NCI-H774 (cell line): ENCODE measurements around the gene GALNT18.

ENCODE experiments used
- DNase-seq: peaks from one replicate; lab custom pipeline; 2025; lab: John Stamatoyannopoulos, UW

The GALNT18 gene

DNA sequence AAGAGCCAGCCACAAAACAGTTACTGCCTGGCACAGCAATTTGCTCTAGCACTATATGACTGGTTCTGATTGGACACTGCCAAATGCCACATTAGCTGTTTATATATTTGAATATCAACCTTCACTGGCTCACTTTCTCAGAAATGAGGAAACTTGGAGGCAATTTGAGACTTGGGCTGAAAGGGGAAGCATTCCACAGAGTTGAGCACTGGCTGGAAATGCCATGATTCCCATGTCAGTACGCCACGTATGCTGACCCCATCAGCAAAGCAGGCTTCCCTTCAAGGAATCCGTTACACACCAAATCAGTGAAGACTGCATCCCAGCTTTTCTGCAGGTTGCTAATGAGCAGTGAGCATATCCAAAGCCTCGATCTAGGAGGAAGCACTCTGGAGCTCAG, 34.7 kb downstream of the GALNT18 start:
- DNase-seq, result no peak

DNA sequence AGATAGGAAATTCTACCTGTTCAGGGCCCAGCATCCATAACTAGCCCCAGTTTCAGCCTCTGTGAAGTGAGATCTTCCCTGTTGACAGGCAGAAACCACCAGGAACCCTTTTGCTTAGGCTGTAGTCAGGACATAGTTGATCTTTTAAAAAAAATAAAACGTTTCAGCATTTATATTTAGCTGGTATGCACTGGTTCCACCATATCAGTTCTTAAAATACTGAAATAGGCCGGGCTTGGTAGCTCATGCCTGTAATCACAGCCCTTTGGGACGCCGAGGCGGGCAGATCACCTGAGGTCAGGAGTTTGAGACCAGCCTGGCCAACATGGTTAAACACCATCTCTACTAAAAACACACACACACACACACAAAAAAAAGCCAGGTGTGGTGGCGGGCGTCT, 35.3 kb downstream of the GALNT18 start:
- no peak for DNase-seq

DNA sequence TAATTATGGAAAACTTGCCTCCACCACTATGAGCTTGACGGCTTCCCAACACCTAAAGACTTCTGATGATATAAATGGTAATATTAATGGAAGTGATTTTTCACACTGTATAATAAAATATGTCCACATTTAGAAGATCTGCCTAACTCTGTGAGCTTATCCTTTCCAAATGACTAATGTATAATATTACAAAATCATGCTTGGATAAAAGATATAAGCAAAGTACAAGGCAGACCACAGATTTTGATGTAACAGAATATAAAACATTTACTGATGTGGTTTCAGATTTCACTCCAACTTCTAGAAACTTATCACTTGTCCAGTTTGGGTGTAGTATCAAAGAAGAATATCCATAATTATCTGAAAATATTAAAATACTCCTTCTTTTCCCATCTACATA, 36.9 kb downstream of the GALNT18 start:
- no peak for DNase-seq

DNA sequence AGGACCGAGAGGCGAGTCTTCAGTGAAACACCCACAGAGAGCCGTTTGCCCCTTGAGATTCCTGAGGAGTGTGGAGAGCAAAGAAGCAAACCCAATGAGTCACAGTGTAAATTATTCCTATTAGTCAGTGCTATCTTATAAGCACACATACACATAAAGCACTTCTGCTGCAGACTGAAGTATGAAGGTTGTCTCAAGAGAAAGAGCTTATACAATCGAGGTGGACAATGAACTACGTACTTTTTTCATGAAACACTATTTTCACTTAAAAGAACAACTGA, 37.3 kb downstream of the GALNT18 start:
- DNase-seq, result no peak

GRCh38 chr11:11583801-11584529, 37.8 kb downstream of the GALNT18 start:
- DNase-seq, result no peak

DNA sequence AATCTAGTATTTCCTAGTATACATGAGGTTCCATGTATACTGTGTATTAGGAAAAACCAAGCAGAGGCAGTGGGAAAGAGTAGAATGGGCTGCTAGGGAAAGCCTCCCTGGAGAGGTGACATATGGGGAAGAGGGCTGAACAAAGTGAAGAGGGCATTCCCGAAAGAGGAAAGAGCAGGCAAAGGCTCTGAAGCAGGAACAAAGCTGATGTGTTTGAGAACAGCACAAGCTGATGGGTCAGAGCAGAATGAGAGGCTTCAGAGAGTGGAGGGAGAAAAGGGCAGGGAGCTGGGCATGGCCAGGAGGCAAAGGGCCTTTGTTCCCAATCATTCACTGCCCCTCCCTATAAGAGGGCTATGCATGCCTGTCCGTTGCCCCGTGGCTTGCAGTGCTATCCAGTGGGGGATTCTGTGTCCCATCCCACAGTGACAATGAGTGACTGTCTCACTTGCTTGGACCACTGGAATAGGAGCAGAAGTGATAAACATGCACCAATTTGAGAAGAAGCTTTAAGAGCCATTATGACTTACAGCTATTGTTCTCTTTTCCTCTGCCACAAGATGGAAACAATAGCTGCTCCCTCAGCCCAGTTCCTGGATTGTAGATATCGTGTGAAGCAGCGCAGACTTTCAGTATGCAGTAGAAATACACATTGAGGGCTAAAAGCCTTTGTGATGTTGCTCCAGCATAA, 39.6 kb downstream of the GALNT18 start:
- DNase-seq, result no peak

- no peak for DNase-seq
Measured at GRCh38 chr11:11581481-11581880, 40.3 kb downstream of the GALNT18 start.

DNA sequence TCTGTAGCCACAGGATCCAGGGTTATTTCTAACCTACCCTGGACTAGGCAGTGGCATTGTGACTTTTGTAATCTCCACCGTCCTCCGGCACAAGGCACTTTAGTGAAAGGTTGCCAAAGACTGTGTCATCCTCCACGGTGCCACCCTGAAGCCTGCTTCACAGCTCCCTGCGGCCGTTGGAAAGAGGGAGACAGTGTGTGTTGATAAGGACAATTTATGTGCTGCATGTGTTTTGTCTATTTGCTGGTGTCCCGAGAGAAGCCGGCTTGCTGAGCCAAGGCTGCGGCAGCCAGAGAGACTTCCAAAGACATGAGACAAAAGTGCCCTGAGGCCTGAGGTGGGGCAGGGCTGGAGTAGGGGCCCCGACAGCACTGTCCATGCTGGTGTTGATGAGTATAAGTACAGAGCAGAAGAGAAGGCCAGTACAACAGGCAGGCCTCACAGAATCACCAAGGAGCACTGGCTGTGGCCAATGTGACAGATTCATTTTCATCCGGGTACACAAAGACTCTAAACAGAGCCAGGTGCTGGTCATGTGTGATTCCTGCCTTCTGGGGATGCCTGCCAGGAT, 40.9 kb downstream of the GALNT18 start:
- peak; percentile 19 for DNase-seq

GRCh38 chr11:11580012-11580411, 41.8 kb downstream of the GALNT18 start:
- no peak for DNase-seq

DNA sequence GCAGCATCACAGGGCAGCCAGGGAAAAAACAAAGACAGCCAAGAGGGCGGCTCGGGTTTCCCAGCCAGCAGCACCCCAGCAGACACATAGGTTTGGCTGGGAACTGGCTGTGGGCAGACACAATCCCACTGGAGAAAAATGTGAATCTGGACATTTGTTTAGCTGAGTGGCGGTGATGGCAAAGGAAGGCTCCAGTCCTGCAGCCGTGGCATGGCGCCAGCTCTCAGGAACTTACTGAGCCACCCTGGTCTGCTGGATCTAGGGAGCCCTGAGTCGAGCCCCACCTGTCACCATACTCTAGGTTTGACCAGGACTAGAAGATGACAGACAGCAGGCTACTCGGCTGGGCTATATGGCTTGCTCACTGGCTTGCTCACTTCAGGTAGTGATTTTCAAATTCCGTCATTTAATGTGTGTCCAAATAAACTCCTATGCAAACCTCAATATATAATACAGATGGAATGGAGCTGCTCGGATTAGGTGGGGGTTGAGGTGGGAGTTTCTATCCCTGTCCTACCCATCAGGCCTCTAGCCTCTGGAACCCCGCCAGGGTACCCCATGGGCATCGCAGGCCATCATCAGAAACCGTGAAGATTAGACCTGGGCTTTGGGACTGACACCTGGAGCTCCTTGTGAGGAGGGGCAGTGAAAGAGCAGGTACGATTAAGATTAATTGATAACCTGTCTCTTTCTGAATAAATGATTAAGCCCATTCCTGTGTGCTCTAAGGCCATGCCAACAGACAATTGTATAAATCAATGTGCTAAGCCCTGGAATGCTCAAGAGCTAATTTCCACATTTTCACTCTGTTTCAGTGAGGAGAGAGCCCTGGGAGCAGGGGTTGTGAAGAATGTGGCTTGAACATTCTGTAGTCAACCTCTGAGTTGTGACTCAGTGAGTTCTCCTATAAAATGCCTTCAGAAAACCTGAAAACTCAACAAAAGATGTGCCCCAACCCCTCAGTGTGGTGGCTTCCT, 42.5 kb downstream of the GALNT18 start:
- DNase-seq, result no peak

DNA sequence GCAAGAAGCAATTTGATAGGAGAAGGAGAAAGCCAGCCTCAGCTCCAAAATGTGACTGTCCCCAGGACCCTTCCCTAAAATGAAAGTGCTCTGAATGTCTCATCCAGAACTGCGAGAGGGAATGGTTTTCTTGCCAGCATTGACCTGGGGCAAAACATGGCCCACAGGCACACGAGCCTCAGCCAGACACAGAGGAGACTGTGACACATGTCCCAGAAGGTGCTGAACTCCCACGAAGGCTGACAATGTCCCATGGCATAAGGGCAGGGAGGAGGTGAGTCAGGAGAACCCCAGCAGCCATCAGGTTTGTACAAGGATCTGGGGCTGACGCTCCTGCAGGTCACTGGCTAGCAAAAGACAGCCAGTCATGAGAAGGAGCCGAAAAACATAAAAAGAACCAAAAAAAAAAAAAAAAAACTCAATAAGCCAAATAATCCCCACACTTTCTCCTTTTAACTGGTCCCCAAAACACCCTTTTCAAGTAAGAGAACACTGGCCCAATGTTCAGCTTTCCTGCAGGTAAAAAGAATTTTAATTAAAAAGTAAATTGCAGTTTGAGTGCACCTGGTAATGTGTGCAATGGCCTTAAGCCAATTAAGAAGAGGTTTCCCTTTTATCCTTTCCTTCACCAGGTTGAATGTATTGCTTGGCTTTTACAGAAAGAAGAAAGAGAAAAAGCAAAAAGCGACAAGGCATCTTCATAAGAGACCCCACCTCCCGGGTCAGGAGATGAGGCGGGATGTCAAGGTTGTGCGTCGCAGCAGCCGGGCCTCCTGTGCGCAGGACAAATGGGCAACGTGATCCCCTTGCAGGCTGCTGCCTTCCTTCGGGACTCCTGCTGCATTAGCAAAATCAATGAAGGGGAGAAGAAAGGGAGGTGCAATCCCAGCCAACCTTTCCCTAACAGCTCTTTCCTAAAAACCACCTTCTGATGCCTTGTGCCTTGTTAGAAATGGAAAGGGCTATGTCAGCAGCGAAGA, 43.6 kb downstream of the GALNT18 start:
- DNase-seq, result peak; percentile 41

- no peak for DNase-seq
Measured at GRCh38 chr11:11577251-11577855, 44.5 kb downstream of the GALNT18 start.

DNA sequence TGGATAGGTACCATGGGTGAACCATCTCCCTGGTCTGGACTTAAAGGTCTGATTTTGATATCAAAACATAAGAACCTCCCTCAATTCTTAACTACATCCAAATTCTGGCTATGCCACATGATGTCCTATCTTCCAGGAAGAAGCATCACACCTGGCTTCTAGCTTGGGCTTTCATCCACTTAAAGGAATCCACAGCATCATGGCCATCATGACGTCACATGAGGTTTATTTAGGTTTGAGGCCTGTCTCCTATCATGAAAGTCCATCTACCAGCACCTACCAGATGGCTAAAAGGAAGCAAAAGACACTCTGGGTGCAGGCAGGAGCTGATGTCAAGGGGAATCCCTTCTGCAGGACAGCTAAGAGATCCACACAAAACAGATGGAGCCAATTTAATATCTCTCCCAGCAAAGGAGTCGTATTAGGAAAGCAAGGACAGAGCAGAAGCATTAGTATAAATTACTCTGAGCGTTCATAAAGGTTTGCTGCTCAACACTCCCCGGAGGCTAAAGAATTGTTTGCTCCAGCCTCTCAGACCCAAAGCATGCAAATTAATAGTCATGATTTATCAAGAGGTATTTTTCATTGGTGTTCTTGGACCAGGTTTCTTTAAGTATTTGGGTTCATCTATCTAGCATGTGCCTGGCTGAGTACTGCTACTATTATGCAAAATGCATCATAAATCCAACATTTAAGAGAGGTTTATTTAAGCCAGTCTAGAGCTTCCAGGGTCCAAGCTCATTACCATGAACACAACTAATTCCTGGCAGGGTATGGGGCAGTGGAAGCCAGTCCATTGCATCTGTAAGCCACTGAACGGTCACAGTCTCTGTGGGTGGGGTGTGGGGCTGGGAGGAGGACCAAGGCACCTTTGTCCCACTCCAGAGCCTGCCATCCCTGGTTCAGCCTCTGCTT, 47.2 kb downstream of the GALNT18 start:
- DNase-seq, result no peak

DNA sequence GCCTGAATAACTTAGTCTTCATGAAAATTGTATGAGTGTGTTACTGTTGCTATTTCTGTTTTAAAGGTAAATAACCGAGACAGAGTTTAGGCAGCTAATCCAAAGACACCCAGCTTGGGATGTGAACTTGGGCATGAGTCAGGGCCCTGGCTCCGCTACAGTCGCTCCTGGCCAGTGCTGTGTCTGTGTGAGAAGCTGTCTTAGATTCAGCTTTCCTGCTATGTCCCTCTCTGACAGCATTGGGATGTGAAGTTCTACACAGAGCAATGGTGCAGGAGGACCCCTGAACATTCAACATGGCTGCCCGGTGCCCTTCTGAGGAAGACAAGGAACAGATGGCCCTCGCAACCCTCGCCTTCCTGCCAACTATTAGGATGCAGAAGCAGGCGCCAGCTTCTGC, 49.4 kb downstream of the GALNT18 start:
- DNase-seq, result no peak

DNA sequence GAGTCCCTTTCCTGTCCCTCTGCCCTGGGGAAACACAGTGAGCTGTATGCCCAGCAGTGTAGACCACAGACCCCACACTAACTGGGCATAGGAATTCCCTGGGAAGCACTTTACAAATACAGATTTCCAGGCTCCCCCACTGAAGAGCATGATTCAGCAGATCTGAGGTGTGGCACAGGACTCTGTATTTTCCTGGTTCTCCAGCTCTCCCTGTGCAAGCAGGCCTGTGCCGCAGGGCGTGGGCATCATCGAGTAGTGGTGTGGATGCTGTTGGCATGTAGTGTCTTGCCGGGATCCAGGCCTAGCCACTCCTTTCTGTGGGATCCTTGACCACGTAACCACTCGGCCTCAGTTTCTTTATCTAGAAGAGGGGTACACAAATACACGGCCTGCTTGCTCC, 49.9 kb downstream of the GALNT18 start:
- no peak for DNase-seq

DNA sequence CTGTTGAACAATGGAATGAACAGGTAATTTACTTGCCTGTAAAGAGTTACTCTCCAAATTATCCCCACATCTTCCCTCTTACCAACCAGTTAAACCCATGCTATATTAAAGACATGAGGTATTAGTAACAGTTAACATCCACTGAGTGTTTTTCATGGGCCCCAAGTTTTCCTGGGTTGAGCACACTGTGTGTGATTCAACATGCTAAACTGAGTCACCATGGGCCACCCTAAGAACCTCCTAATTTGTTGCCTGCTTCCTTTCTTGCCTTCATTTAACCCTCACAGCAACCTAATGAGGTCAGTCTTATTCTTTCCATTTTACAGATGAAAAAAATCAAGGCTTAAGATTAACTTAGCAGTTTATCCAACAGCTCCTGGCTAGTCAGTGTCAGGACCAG, 51.0 kb downstream of the GALNT18 start:
- DNase-seq, result no peak

- no peak for DNase-seq
Measured at GRCh38 chr11:11569936-11570491, 51.8 kb downstream of the GALNT18 start.

DNA sequence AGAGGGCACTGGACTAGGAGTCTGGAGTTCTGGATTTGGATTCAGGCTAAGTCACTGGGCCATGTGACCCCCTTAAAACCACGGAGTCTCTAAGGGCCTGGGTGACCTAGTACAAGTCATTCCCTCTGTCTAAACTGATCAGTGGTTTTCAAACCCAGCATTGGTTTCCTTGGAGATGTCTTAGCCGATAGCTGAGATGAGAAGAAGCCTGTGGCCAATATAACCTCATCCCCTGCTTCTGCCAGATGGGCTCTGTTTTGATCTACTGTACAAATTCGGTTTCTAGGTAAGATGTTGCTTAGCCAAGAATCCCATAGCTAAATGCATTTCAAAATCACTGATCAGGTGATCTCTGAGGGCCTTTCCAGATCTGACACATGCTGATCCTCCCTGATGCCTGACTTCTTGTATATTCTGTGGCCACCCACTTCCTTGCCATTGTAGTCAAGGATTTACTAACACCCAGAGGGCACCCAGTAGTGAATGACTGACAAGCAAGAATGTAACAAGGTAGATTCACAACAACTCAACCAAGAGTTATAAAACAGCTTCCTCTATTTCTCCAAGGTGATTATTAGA, 53.1 kb downstream of the GALNT18 start:
- no peak for DNase-seq
